ENCODE measurements around the gene CAPN15.
"Not testable (repeated sequence)": the region's sequence is repeated elsewhere in the genome, so short reads cannot be mapped to it uniquely, and the experiment has no call there.

Gene CAPN15

DNA sequence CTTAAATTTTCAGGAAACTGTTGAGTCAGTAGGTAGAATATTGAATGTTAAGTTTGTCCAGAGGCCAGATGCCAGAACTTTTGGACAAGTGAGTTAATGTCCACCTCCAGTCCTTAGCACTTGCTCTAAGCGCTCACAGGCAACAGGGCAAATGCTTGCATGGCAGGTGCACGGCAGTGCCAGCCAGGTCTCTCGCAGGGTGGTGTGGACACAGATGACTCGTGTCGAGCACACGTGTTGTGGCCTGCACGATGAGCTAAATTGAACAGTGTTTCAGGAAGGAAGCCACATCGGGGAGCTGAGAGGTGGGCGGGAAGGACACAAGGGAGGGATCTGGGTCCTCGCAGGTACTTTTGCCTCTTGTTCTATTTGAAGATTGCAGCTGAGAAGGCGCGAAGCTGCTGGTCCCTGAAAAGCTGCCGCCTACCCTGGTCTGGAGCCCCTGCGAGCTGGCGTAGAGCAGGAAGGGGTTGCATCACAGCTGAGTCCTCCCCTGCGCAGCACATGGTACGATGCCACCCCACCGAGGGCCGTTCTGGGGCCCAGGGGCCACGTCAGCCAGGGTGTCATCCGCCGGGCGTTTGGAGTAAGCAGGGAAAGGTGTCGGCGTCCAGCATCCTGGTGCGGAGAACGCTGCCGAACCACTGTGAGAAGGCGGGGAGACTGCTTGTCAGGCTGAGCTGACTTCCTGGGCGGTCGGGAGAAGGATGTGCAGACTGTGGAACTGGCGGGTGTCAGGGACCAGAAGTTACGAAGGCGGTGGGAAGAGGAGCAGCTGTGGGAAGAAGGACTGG is 68.6 kb downstream of the CAPN15 start:
- no peak for FAIRE-seq
- no peak for TF ChIP-seq TAF1 (IDR thresholded peaks at IDR 0.05; ENCODE audit: low read depth, low read length)
- TF ChIP-seq PAX5 (IDR thresholded peaks at IDR 0.05; ENCODE audit: insufficient read depth, low read length, severe bottlenecking), result no peak
- no peak for TF ChIP-seq SPI1 (IDR thresholded peaks at IDR 0.05; ENCODE audit: low read depth, low read length)
- no peak for TF ChIP-seq POLR2AphosphoS5 (IDR thresholded peaks at IDR 0.05; ENCODE audit: low read depth, low read length)
- no peak for TF ChIP-seq POU2F2 (IDR thresholded peaks at IDR 0.05; ENCODE audit: low read depth, low read length)
- TF ChIP-seq POLR2A (IDR thresholded peaks at IDR 0.05; ENCODE audit: low read depth, low read length), result no peak
- DNase-seq (ENCODE audit: insufficient read length, low spot score), result no peak

DNA sequence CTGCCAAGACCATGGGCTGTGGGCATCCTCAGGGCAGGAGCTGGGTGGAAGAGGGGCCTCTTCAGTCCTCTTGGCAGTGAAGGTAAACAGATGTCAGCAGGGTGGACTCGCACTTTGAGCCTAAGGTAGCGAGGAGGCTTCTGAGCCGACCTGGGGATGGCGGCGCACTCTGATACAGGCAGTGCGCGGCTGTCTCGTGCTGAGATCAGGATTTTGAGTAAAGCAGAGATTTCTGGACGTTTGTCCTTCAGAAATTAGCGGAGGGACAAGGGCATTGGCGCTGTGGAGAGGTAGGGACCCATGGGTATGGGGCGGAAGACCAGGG is 69.2 kb downstream of the CAPN15 start:
- TF ChIP-seq POLR2A (IDR thresholded peaks at IDR 0.05; ENCODE audit: low read depth, low read length), result no peak
- no peak for TF ChIP-seq TAF1 (IDR thresholded peaks at IDR 0.05; ENCODE audit: low read depth, low read length)
- TF ChIP-seq SPI1 (IDR thresholded peaks at IDR 0.05; ENCODE audit: low read depth, low read length), result no peak
- no peak for TF ChIP-seq POLR2AphosphoS5 (IDR thresholded peaks at IDR 0.05; ENCODE audit: low read depth, low read length)
- no peak for TF ChIP-seq POU2F2 (IDR thresholded peaks at IDR 0.05; ENCODE audit: low read depth, low read length)
- no peak for TF ChIP-seq PAX5 (IDR thresholded peaks at IDR 0.05; ENCODE audit: insufficient read depth, low read length, severe bottlenecking)
- FAIRE-seq (no peak), DNase-seq (ENCODE audit: insufficient read length, low spot score) (no peak)

DNA sequence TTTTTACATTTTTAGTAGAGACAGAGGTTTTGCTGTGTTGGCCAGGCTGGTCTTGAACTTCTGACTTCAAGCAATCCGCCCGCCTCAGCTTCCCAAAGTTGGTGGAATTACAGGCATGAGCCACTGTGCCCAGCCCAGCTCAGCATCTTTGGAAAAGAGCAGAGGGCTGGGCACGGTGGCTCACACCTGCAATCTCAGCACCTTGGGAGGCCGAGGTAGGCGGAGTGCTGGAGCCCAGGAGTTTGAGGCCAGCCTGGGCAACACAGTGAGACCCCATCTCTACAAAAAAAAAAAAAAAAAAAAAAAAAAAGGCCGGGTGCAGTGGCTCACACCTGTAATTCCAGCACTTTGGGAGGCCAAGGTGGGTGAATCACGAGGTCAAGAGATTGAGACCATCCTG is 70.1 kb downstream of the CAPN15 start:
- FAIRE-seq; DNase-seq (ENCODE audit: insufficient read length, low spot score): not testable (repeated sequence)

DNA sequence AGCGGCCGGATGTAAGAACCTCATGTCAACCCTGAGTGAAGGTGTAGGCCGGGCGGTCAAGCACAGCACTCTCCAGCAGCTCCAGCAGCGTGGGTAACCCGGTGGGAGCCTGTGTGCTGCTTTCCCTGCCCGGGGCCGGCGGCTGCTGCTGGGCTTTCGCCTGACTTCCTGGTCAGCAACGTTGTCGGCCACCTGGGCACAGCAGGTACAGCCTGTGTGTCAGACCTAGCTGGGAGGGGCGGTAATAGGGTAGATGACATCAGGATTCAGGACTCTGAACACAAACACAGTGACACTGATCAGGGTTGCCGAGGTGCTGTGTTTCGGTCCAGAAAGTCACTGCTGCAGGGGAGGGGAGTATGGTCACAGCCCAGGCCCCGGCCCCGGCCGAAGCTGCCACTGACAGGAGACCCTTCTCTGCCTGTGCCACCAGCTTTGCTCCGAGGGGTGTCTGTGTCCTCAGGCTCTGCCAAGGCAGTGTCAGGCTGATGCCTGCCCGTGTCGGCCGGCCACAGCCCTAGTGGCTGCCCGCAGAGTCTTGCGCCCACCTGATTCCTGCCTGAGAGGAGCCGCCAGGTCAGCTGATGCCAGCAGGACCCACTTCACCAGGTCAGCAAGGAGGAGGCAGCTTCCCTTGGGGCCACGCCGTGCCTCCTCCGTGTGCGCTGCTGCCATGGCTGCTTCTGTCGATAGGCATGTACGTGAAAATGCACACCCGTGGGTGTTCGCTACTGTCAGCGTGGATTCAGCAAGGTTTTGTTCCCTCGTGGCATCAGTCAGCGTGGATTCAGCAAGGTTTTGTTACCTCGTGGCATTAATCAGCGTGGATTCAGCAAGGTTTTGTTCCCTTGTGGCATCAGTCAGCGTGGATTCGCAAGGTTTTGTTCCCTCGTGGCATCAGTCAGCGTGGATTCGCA is 71.6 kb downstream of the CAPN15 start:
- no peak for TF ChIP-seq TAF1 (IDR thresholded peaks at IDR 0.05; ENCODE audit: low read depth, low read length)
- no peak for TF ChIP-seq POLR2AphosphoS5 (IDR thresholded peaks at IDR 0.05; ENCODE audit: low read depth, low read length)
- no peak for TF ChIP-seq POU2F2 (IDR thresholded peaks at IDR 0.05; ENCODE audit: low read depth, low read length)
- FAIRE-seq, result no peak
- no peak for DNase-seq (ENCODE audit: insufficient read length, low spot score)

DNA sequence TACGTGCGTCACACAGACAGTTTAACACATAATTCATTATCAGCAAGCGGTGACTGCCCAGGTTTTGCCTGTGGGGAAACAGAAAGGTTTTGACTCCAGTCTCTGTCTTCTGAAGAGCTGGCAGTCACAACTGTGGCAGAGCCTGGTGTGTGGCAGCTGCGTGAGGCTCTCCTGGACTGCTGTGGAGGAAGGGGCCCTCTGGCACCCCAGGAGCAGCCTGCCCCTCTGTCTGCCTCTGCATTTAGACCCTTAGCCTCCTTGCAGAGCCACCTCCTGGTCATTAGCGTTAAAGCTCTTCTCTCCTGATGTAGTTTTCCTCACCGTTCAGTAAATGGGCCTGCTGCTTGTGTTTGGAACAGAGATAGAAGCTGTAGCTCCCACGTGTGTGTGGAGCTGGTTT is 73.3 kb downstream of the CAPN15 start:
- no peak for DNase-seq (ENCODE audit: insufficient read length, low spot score)
- TF ChIP-seq PAX5 (IDR thresholded peaks at IDR 0.05; ENCODE audit: insufficient read depth, low read length, severe bottlenecking) (no peak), TAF1 (IDR thresholded peaks at IDR 0.05; ENCODE audit: low read depth, low read length) (no peak), SPI1 (IDR thresholded peaks at IDR 0.05; ENCODE audit: low read depth, low read length) (no peak)
- FAIRE-seq, result peak; percentile 66

DNA sequence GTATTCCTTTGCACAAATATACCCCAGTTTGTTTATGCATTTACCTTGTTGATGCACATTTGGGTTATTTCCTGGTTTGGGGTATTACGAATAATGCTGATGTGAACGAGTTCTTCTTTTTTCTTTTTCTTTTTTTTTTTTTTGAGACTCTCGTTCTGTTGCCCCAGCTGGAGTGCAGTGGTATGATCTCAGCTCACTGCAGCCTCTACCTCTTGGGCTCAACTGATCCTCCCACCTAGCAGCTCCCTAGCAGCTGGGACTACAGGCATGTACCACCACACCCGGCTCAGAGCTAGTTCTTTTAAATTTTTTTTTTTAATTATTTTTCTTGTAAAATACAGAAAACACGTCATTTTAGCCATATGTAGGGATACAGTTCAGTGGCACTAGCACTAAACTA is 76.4 kb downstream of the CAPN15 start:
- no peak for DNase-seq (ENCODE audit: insufficient read length, low spot score)
- TF ChIP-seq TAF1 (IDR thresholded peaks at IDR 0.05; ENCODE audit: low read depth, low read length), result no peak
- no peak for TF ChIP-seq SPI1 (IDR thresholded peaks at IDR 0.05; ENCODE audit: low read depth, low read length)
- no peak for TF ChIP-seq POLR2AphosphoS5 (IDR thresholded peaks at IDR 0.05; ENCODE audit: low read depth, low read length)
- no peak for TF ChIP-seq POLR2A (IDR thresholded peaks at IDR 0.05; ENCODE audit: low read depth, low read length)
- TF ChIP-seq PAX5 (IDR thresholded peaks at IDR 0.05; ENCODE audit: insufficient read depth, low read length, severe bottlenecking), result no peak
- no peak for TF ChIP-seq POU2F2 (IDR thresholded peaks at IDR 0.05; ENCODE audit: low read depth, low read length)
- FAIRE-seq, result no peak

Data from GM12891 (cell line).